Activated CD4-positive, CD25-positive, alpha-beta regulatory T cell treated with anti-CD3 and anti-CD28 coated beads, Interleukin-2, amount 50 U/mL, for 24 hours (primary cell): ENCODE measurements around the gene WDR1.

Source experiments
- ATAC-seq, 2 donors: fragments of 150-1000 bp; cut with Tn5 transposase; one replicate each; pipeline ENCODE4 v1.10.0; 2021; ENCODE audit warnings: mild to moderate bottlenecking in 1 of 2, moderate library complexity in 1 of 2

The WDR1 gene

GRCh38 chr4:10097906-10098779 lies 18.5 kb downstream of the WDR1 start:
- no peak for ATAC-seq

DNA sequence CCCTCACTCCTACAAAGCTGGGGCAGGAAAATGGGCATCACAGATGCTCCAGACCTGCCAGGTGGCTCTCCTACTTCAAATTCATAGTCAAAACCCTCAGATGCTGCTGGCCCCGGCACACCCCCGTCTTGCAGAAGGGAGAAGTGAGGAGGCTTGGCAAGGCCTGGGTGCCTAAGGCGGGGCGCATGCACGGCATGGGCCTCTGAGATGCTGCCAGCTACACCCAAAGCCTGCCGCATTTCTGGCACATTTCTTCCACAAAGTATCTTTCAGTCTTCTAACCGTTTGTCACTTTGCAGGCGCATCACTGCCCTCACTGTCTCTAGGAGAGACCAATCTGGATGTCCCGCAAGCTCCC lies 19.6 kb downstream of the WDR1 start:
- ATAC-seq, result no peak

- ATAC-seq, result peak; percentile 90 to 93
Observed at GRCh38 chr4:10096201-10096977, 20.2 kb downstream of the WDR1 start.

DNA sequence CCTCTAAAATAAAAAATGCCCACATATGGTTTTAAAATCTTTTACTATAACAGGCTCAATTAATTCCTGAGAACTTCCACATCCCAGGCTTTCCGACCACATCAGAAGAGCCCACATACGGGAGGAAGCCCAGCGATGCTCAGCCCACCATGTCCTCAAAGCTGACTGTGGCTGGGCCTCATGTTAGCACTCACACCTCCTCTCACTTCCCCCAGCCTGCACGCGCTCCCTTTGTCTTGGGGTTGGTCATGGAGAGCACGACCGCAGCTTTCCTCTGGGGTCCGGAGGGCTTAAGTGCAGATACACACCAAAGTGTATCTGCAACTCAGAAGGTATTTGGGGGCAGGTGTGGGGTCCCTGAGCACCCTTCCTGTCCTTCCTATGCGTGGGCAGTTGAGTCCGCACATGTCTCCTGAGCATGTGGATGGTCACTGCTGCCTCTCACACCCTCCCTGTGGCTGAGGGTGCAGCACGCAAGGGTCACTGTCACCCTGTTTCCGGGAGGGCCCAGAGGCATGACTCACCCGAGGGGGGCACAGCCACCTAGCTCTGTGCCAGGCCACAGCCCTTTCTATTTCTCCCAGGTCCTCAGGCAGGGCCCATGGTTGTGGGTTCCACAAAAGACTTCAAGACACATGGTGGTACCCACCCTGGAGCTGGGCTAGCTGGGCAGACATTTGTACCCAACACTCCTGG lies 21.2 kb downstream of the WDR1 start:
- ATAC-seq, result no peak

DNA sequence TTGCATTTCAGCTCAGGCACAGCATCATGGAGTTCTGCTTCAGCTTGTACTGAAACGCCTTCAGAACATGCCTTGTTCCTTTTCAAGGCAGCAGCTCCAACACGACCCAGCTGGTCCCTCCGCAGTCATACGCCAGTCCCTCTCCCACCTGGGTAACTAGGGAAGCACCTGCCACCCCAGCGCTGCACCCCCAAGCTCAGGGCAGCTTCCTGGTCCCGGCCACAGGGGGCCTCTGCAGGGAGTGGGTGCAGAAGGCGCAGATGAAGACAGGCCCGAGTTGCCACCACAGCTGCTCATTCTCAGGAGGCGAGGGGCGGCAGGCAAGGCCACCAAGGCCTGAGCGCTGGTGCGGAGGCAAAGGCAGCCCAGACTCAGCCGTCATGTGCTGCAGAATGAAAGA lies 21.8 kb downstream of the WDR1 start:
- no peak for ATAC-seq

DNA sequence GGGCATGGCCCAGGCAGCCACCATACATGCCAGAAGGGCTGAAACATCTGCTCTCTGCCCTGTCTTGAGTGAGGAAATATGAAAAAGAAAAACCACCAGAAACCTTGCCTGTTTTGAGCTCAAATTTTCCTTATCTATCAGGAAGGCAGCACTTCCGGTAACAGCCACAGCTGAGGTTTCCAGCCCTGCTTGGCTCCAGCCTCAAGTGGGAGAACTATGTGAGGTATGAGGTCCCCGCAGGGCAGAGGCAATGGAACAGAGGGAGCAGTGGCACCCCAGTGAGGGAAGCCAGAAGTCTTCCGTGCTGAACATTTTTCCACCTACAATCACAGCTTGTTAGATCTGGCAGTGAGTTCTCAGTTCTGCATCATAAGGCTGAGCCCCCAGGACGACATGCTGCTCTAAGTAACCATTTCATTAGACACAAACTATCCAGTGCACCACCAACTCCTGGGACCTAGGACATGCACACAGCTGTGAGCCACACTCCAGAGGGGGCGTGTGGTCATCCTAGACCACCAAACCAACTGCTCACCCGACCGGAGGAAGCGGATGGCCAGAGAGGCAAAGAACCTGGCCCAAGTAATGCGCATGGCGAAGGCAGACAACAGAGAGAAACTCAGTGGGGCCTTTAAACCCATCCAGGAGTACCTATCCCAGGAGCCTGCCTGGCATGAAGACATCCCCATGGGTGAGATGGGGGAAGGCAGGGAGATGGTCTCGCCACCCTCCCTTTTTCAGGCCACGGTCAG lies 22.6 kb downstream of the WDR1 start:
- ATAC-seq, result no peak

GRCh38 chr4:10093271-10093621 lies 23.4 kb downstream of the WDR1 start:
- no peak for ATAC-seq

DNA sequence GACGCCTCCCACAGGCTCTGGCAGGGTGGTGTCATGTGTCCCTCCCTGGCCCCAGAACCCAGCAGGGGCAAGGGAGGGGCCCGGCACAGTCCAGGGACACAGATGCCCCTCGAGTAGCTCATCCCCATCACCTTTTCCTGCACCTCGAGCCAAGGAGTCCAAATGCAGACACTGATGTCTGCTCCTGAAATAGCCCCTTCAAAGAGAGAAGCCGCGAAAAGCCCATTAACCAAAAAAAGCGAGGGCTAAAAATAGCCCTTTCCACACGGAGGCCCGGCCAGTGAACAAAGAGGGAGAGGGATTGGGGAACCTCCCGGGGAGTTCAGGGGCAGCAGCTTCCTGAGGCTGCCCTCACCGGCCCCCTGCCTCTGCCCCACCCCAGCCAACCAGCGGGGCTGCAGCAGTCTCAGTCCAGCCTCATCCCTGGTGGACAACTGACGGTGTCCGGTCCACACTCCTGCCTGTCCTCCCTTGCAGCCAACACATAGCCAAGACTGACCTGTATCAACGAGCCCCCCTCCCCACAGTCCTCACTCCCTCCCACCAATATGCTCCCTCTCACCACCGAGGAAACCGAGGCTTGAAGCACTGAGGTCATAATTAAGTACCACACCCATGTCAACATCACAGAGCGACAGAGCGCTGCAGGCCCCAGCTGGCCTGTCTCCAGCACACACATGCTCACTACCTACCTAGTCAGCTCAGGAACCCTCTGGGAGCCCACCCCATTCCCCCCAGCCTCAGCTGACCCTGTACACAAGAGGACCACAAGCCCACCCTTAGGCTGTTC lies 23.9 kb downstream of the WDR1 start:
- ATAC-seq, result no peak

DNA sequence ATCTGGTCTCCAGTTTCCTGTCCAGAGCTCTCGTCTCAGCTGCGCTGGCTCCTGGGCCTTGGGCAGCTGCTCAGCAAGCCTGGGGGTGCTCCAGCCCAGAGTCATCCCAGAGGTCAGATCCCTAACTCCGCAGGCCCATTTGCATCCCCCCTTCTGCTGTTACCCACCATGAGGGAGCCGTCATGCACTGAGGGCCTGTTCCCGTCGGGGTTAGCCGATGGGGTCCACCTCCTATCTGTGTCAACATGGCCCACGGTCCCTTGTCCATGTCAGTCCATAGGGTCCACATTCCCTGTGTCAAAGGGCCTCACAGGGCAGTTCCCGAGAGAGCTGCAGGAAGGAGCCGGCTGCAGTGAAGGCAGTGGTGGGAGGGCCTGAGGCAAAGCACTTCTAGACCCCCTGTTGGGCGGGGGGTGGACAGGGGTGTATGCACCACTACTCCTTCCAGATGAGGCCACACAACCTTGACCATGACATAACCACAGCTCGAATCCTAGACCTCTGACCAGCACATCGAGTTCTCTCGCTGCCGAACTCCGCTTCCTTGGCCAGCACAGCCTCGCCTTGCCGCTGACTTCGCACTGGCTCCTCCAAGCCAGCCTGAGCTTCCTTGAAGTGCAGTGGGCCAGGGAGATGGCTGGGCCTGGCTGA lies 24.9 kb downstream of the WDR1 start:
- no peak for ATAC-seq

DNA sequence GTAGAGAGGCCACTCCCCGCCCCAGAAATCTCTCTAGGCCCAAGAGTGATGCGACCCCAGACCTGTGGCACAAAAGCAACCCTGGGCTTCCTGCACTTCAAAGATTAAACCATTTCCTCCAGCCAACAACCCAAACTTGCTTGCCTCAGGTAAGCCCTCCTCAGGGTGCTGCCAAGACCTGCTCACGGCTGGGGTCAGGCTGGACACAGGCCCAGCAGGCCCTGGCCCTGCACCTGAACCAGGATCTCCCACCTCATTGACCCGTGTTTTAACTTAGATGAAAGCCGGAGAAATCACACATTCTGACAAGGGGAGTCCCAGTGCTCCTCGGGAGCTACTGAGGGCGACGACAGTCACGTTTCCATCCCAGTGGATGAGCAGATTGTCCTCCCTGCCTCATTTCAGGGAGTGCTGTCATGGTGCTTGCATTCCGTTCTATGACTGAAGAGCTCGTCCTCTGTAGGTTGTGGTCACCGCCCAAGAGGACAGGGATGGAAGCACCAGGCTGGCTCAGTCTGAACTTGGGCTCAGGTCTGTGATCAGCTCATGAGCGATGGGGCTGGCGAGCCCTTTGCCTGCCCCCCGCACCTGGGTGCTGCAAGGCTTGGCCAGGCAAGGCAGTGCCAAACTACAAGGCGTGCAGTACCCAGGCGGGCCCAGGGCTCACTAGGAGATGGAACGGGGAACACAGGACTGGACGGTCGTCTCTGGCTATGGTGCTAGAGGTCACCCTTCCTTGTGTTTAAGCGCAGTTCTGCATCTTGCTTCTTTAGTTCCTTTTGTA lies 25.9 kb downstream of the WDR1 start:
- no peak for ATAC-seq

GRCh38 chr4:10089346-10089745 lies 27.3 kb downstream of the WDR1 start:
- no peak for ATAC-seq

DNA sequence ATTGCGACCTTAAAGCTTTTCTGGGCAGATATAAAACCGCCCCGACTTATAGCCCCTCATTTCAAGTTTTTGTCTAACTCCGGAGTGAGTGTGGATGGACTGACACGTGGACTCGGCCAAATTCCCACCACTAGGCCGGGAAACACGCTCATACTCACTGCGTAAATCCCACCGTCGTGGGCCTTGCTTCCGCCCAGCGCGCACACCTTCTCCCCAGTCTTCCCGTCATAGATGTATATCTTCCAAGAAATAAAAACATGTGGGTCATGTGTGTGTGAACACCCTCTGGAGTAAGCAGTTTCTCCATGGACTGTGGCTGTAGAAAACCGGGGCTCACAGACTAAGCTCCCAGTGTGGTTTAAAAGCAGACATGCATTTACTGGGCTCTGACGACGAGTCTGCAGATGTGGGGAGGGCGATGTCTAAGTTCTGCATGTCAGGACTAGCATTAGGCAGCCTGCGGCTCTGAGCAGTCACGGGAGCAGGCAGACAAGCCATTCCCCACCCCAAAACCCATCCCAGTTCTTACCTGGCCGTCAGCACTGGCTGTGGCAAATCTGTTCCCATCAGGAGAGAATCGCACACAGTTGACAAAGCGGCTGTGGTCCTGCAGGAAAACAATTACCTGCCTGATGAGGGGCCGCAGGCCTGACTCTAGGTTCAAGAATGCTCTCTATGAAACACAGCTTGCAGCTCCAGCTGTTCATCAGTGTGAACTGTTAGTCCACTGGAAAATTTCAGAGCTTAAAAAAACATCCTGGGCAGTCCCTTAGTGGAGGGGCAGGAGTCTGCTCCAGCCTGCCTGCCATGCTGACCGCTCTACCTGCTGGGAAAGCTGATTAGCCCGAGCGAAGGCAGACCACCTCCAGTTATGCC lies 28.2 kb downstream of the WDR1 start:
- no peak for ATAC-seq

DNA sequence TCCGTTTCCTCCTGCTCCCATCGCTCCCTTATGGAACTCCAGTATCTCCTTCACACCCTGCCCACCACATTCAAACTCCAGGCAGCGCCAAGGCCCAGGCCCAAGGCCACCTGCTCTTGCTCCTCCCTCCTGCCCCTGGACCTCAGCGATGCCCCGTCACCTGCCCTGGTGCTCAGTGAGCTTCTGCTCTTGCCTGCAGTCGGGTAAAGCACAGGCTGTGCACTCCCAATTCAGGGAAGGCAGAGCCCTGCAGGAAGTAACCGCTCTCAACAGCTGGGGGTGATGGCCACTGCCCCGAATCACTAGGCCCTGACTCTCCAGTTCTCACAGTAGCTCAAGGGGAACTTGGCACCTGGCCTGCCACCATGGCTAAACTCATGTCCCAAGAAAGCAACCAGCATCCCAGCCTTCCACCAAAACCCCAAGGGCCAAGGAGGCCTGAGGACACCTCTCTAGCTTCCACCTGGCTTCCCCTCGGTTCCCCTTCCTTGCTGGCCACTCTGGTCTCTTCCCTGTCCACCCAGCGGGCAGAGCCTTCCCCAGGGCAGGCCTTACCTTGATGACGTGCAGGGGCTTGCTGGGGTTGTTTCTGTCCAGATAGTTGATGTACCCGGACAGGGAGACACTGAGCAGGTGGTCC lies 29.3 kb downstream of the WDR1 start:
- no peak for ATAC-seq

GRCh38 chr4:10086506-10087120 lies 30.0 kb downstream of the WDR1 start:
- ATAC-seq, result no peak

DNA sequence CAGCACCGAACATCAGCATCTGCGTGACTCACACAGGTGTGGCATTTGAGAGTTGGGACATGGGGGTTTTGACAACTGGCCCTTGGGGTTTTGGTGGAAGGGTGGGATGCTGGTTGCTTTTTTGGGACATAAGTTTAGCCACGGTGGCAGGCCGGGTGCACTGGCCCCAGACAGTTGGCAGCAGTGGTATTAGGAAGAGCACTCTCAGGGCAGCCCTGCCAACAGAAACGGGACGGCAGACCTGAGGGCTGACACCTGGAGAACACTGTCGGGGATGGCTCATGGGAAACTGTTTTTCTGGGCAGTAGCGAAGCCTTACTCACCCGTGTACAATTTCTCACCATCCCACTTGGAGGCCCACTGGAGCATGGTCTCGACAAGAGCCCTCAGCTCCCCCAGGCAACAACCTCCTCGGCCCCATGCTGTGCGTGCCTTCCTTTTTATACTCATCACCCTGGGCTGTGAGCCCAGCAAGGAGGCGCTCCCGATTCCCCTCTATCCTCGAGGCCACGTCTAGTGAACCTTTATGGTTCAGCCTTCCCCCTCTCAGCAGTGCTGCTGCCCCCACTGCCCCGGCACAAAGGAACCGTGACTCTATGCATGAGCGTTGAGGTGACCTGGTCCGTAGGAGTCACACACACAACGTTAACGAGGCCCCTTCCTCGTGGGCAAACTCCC lies 30.6 kb downstream of the WDR1 start:
- no peak for ATAC-seq

DNA sequence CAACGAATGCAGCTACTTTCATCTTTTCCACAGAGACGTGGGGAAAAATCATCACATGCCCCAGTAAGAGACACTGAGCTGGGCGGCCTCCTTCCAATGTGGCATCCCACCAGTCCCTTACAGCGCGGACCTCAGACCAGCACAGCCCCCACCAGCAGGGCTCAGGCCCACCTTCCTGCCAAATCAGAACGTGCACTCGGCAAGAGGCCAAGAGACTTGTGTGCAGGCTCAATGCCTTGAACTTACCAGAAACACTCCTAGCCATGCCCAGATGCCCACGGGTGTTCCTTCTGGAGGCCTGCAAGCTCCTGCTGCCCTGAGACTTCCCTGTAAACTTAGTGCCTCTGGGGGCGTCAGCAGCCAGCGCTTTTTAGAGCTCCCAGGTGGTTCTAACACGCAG lies 31.2 kb downstream of the WDR1 start:
- no peak for ATAC-seq

GRCh38 chr4:10084651-10085358 lies 31.8 kb downstream of the WDR1 start:
- no peak for ATAC-seq
